Measurements from ENCODE around the gene ATF5.

DNA sequence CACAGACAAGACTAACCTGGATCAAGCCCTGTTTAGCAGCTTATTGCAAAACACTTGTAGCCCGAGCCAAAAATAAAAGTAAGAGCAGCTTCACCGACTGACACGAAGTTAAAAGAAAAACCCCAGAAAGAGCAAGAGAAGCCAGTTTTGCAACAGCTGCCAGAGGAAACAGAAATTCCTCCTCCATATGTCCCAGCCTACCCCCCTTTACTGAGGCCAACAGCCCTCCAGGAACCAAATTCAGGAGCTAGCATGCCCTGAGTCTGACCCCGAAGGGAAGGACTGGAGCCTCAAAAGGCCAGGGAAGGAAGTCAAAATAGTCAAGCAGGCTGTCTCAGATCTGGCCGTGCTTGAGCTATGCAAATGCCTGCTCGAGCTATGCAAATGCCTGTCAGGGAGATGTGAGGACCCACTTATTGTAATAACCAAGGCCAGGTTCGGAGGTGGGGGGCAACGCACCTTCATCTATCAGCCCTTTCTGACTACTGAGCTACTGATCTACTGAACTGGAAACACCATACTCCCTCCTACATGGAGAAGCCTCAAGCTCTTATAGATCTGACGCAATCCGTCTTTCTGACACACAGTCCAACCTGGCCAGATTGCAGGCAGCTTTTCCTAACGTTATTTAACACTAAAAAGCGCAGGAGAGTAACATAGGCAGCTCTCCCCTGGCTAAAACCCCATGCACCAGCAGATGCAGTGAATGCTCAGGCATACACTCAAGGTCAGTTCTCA, 25.3 kb downstream of the ATF5 start:
- TF ChIP-seq, protein P1, sequence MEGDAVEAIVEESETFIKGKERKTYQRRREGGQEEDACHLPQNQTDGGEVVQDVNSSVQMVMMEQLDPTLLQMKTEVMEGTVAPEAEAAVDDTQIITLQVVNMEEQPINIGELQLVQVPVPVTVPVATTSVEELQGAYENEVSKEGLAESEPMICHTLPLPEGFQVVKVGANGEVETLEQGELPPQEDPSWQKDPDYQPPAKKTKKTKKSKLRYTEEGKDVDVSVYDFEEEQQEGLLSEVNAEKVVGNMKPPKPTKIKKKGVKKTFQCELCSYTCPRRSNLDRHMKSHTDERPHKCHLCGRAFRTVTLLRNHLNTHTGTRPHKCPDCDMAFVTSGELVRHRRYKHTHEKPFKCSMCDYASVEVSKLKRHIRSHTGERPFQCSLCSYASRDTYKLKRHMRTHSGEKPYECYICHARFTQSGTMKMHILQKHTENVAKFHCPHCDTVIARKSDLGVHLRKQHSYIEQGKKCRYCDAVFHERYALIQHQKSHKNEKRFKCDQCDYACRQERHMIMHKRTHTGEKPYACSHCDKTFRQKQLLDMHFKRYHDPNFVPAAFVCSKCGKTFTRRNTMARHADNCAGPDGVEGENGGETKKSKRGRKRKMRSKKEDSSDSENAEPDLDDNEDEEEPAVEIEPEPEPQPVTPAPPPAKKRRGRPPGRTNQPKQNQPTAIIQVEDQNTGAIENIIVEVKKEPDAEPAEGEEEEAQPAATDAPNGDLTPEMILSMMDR (conservative IDR thresholded peaks at IDR 0.05 in 1 of 2, IDR thresholded peaks at IDR 0.05 in 1 of 2; ENCODE audit: low read depth in 1 of 2, low read length in 2 of 2): no peak
- TF ChIP-seq EZH2 (IDR thresholded peaks at IDR 0.05; ENCODE audit: low read length, missing control alignments): no peak

Measured in fibroblast of lung (primary cell).